ENCODE data around the gene PTGDS. TPM values are rescaled to one million over a fixed set of nuclear protein-coding genes. Genes with fewer than 3 reads are reported as not detected.

The PTGDS gene
- total and polyA plus RNA-seq, 2 experiments from 2014 or later = 0.25 TPM; not detected in 1

DNA sequence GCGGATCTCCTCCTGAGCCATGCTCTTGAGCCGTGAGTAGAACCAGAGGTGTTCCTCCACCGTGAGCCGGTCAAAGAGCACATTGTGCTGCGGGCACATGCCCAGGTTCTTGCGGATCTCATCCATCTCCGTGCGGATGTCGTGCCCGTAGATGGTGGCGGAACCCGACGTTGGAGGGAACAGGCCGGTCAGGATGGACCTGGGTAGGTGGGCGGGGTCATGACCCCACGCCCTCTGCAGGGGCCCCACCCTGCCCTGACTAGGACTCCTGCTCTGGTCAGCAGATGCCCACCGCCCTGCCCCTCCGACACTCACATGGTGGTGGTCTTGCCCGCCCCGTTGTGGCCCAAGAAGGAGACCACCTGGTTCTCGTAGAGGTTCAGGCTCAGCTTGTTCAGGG, 38.7 kb downstream of the PTGDS start:
- WGBS, 2 experiments (ENCODE audit: low coverage in 1 of 2, low lambda C conversion rate in 2 of 2, missing lambda C conversion rate in 2 of 2) = 95 to 98% methylated on average over 16 to 21 of the region's 21 CpGs
- H3K9ac ChIP-seq = no peak overlapping the region
- no peaks in the 10 kb centered on the region for H3F3A ChIP-seq (ENCODE audit: insufficient read depth)
- H4K20me1 ChIP-seq (ENCODE audit: insufficient read depth) = no peaks in the 10 kb centered on the region
- no peaks in the 10 kb centered on the region for H3K4me1 ChIP-seq (ENCODE audit: insufficient read depth)
- in situ Hi-C loops (cut with MboI) = no loop called here
- H3K4me2 ChIP-seq (ENCODE audit: unreplicated experiment) = no peak overlapping the region
- DNase-seq = no peak
- no peaks in the 10 kb centered on the region for H3K79me2 ChIP-seq (ENCODE audit: insufficient read depth)
- TF ChIP-seq EZH2 (IDR thresholded peaks at IDR 0.05; ENCODE audit: insufficient read depth, poor library complexity, severe bottlenecking) = no peak
- no peak for TF ChIP-seq EZH2phosphoT487 (IDR thresholded peaks at IDR 0.05; ENCODE audit: insufficient read depth, low read depth)
- no peaks in the 10 kb centered on the region for H3K36me3 ChIP-seq (ENCODE audit: low read depth)
- no peak overlapping the region for H3K27ac ChIP-seq
- no peaks in the 10 kb centered on the region for H3K9me2 ChIP-seq (ENCODE audit: insufficient read depth)
- H2AFZ ChIP-seq = no peak overlapping the region
- no peaks in the 10 kb centered on the region for H3K27me3 ChIP-seq (replicated peaks; ENCODE audit: insufficient read depth)
- no peak overlapping the region for H3K4me3 ChIP-seq
- H3K9me3 ChIP-seq (ENCODE audit: low read depth) = no peaks in the 10 kb centered on the region

GRCh38 chr9:137016436-137016835, 39.1 kb downstream of the PTGDS start:
- no peaks in the 10 kb centered on the region for H3K27me3 ChIP-seq (replicated peaks; ENCODE audit: insufficient read depth)
- in situ Hi-C loops (cut with MboI) = no loop called here
- no peak for DNase-seq
- no peak overlapping the region for H3K27ac ChIP-seq
- H3K9ac ChIP-seq = no peak overlapping the region
- no peaks in the 10 kb centered on the region for H3K79me2 ChIP-seq (ENCODE audit: insufficient read depth)
- H3K4me2 ChIP-seq (ENCODE audit: unreplicated experiment) = no peak overlapping the region
- H4K20me1 ChIP-seq (ENCODE audit: insufficient read depth) = no peaks in the 10 kb centered on the region
- 96 to 100% methylated on average over 5 to 6 of the region's 16 CpGs for WGBS, 2 experiments (ENCODE audit: low coverage in 1 of 2, low lambda C conversion rate in 2 of 2, missing lambda C conversion rate in 2 of 2)
- TF ChIP-seq EZH2phosphoT487 (IDR thresholded peaks at IDR 0.05; ENCODE audit: insufficient read depth, low read depth) = no peak
- no peaks in the 10 kb centered on the region for H3K36me3 ChIP-seq (ENCODE audit: low read depth)
- no peaks in the 10 kb centered on the region for H3K9me3 ChIP-seq (ENCODE audit: low read depth)
- H3K9me2 ChIP-seq (ENCODE audit: insufficient read depth) = no peaks in the 10 kb centered on the region
- H3F3A ChIP-seq (ENCODE audit: insufficient read depth) = no peaks in the 10 kb centered on the region
- no peak overlapping the region for H2AFZ ChIP-seq
- no peaks in the 10 kb centered on the region for H3K4me1 ChIP-seq (ENCODE audit: insufficient read depth)
- H3K4me3 ChIP-seq = no peak overlapping the region

DNA sequence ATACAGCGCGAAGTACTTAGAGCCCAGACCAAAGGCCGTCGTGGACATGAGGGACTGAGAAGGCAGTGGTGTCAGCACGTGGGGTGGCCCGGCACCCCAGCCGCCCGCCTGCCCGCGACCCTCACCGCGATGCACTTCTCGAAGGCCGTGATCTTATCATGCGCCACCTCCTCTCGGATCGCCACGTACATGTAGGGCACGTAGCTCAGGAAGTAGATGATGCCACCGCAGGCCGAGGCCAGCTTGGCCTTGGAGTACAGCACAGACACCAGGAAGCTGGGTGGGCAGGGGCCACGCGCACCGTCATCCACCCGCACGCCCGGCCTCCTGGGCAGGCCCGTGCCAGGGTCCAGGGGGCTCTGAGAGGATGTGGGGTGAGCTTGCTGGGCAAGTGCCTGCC, 39.8 kb downstream of the PTGDS start:
- Histone ChIP-seq H3K36me3 (ENCODE audit: low read depth) (no peaks in the 10 kb centered on the region), H3K4me3 (no peak overlapping the region), H2AFZ (no peak overlapping the region), H3K27me3 (replicated peaks; ENCODE audit: insufficient read depth) (no peaks in the 10 kb centered on the region), H3F3A (ENCODE audit: insufficient read depth) (no peaks in the 10 kb centered on the region), H3K79me2 (ENCODE audit: insufficient read depth) (no peaks in the 10 kb centered on the region), H3K27ac (no peak overlapping the region), H3K4me1 (ENCODE audit: insufficient read depth) (no peaks in the 10 kb centered on the region), H3K9ac (no peak overlapping the region), H3K4me2 (ENCODE audit: unreplicated experiment) (no peak overlapping the region), H3K9me2 (ENCODE audit: insufficient read depth) (no peaks in the 10 kb centered on the region), H4K20me1 (ENCODE audit: insufficient read depth) (no peaks in the 10 kb centered on the region), H3K9me3 (ENCODE audit: low read depth) (no peaks in the 10 kb centered on the region)
- in situ Hi-C loops (cut with MboI) = no loop called here
- no peak for TF ChIP-seq EZH2 (IDR thresholded peaks at IDR 0.05; ENCODE audit: insufficient read depth, poor library complexity, severe bottlenecking)
- no peak for TF ChIP-seq EZH2phosphoT487 (IDR thresholded peaks at IDR 0.05; ENCODE audit: insufficient read depth, low read depth)
- WGBS, 2 experiments (ENCODE audit: low coverage in 1 of 2, low lambda C conversion rate in 2 of 2, missing lambda C conversion rate in 2 of 2) = 96% methylated on average over 23 to 28 of the region's 28 CpGs
- no peak for DNase-seq

- H3F3A ChIP-seq (ENCODE audit: insufficient read depth) = no peaks in the 10 kb centered on the region
- TF ChIP-seq EZH2phosphoT487 (IDR thresholded peaks at IDR 0.05; ENCODE audit: insufficient read depth, low read depth) = no peak
- TF ChIP-seq EZH2 (IDR thresholded peaks at IDR 0.05; ENCODE audit: insufficient read depth, poor library complexity, severe bottlenecking) = no peak
- DNase-seq = no peak
- H3K4me1 ChIP-seq (ENCODE audit: insufficient read depth) = no peaks in the 10 kb centered on the region
- no peak overlapping the region for H2AFZ ChIP-seq
- H3K4me3 ChIP-seq = no peak overlapping the region
- no peak overlapping the region for H3K27ac ChIP-seq
- no peaks in the 10 kb centered on the region for H3K27me3 ChIP-seq (replicated peaks; ENCODE audit: insufficient read depth)
- H4K20me1 ChIP-seq (ENCODE audit: insufficient read depth) = no peaks in the 10 kb centered on the region
- no peaks in the 10 kb centered on the region for H3K9me2 ChIP-seq (ENCODE audit: insufficient read depth)
- H3K36me3 ChIP-seq (ENCODE audit: low read depth) = no peaks in the 10 kb centered on the region
- no peaks in the 10 kb centered on the region for H3K9me3 ChIP-seq (ENCODE audit: low read depth)
- no peaks in the 10 kb centered on the region for H3K79me2 ChIP-seq (ENCODE audit: insufficient read depth)
- 89 to 95% methylated on average over 29 to 45 of the region's 45 CpGs for WGBS, 2 experiments (ENCODE audit: low coverage in 1 of 2, low lambda C conversion rate in 2 of 2, missing lambda C conversion rate in 2 of 2)
- H3K4me2 ChIP-seq (ENCODE audit: unreplicated experiment) = no peak overlapping the region
- no peak overlapping the region for H3K9ac ChIP-seq
- in situ Hi-C loops (cut with MboI) = no loop called here
These were observed 40.6 kb downstream of the PTGDS start for GRCh38 chr9:137017791-137018497.
